ENCODE results near the gene LRBA.
"Not testable (repeated sequence)": the region's sequence is repeated elsewhere in the genome, so short reads cannot be mapped to it uniquely, and the experiment has no call there.

The LRBA gene

DNA sequence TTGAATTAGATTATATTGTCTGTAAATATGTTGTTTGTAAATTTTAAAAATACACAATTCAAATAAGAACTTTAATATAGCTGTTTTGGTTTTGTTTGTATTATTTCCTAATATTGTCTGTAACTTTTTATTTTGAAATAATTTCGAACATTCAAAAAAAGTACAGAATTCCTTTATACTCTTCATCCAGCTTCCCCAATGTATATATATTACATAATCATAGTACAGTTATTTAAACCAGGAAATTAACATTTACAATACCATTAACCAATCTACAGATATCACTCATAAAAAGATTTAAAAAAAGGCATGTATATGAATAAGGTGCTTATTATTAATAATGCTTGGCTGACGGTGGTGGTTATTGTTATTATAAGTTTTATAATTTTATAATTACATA lies 84.1 kb downstream of the LRBA start:
- Mint-ChIP-seq H3K27ac (no peak overlapping the region), H3K9me3 (no peaks in the 10 kb centered on the region), H3K4me1 (ENCODE audit: low read depth) (peaks cover 2% of the 10 kb centered on the region), H3K4me3 (no peak overlapping the region), H3K36me3 (ENCODE audit: low read depth) (peaks cover 11% of the 10 kb centered on the region), H3K27me3 (ENCODE audit: low read depth) (no peaks in the 10 kb centered on the region)

DNA sequence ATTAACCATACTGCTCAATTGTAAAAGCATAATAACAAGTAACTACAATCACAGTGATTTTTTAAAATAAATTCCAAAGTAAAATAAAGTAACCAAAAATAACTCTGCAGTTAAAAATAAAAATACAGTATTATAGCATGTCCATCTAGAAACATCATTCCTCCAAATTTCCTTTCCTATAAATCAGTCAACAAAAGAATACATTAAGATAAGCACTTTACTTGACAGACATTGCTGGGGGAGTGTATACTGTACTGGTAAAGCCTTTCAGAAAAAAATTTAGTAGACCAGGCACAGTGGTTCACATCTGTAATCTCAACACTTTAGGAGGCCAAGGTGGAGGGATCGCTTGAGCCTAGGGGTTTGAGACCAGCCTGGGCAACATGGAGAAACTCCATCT lies 91.1 kb downstream of the LRBA start:
- Mint-ChIP-seq H3K4me3 (no peak overlapping the region), H3K27me3 (ENCODE audit: low read depth) (no peaks in the 10 kb centered on the region), H3K9me3 (no peaks in the 10 kb centered on the region), H3K27ac (no peak overlapping the region), H3K36me3 (ENCODE audit: low read depth) (peaks cover 22% of the 10 kb centered on the region), H3K4me1 (ENCODE audit: low read depth) (peaks cover 2% of the 10 kb centered on the region)

DNA sequence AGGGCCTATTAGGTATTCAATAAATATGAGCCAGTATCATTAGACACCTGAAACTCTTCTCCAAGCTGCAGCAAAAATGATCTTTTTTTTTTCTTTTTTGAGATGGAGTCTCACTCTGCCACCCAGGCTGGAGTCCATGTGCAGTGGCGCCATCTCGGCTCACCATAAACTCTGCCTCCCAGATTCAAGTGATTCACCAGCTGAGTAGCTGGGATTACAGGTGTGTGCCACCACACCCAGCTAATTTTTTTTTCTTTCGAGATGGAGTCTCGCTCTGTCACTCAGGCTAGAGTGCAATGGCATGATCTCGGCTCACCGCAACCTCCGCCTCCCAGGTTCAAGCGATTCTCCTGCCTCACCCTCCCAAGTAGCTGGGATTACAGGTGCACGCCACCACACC lies 93.6 kb downstream of the LRBA start:
- not testable (repeated sequence) for H3K27ac Mint-ChIP-seq; H3K4me3 Mint-ChIP-seq; H3K4me1 Mint-ChIP-seq (ENCODE audit: low read depth); H3K9me3 Mint-ChIP-seq; H3K27me3 Mint-ChIP-seq (ENCODE audit: low read depth)
- peaks cover 22% of the 10 kb centered on the region for H3K36me3 Mint-ChIP-seq (ENCODE audit: low read depth)

DNA sequence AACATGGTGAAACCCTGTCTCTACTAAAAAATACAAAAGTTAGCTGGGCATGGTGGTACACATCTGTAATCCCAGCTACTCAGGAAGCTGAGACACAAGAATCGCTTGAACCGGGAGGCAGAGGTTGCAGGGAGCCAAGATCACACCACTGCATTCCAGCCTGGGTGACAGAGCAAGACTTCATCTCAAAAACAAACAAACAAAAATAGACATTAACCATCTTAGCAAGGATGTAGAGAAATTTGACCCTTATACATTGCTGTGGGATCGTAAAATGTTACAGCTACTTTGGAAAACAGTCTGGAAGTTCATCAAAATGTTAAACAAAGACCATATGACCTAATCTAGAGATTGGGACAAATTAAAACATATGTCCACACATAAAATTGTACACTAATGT lies 96.5 kb downstream of the LRBA start:
- peaks cover 30% of the 10 kb centered on the region for H3K36me3 Mint-ChIP-seq (ENCODE audit: low read depth)
- not testable (repeated sequence) for H3K27me3 Mint-ChIP-seq (ENCODE audit: low read depth); H3K27ac Mint-ChIP-seq; H3K9me3 Mint-ChIP-seq; H3K4me3 Mint-ChIP-seq; H3K4me1 Mint-ChIP-seq (ENCODE audit: low read depth)

DNA sequence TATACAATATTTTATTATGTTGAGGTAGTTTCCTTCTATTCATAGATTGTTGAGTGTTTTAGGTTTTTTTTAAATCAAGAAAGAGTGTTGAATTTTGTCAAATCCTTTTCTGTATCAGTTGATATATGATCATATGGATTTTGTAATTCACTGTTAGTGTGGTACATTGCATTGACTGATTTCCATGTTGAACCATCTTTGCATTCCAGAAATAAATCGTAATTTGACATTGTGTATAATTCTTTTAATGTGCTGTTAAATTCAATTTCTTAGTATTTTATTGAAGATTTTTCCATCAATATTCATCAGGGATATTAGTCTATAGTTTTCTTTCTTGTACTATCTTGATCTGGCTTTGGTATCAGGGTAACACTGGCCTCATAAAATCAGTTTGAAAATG lies 103.8 kb downstream of the LRBA start:
- no peak overlapping the region for H3K27ac Mint-ChIP-seq
- peaks cover 25% of the 10 kb centered on the region for H3K9me3 Mint-ChIP-seq
- peaks cover 65% of the 10 kb centered on the region for H3K36me3 Mint-ChIP-seq (ENCODE audit: low read depth)
- no peaks in the 10 kb centered on the region for H3K27me3 Mint-ChIP-seq (ENCODE audit: low read depth)
- peaks cover 11% of the 10 kb centered on the region for H3K4me1 Mint-ChIP-seq (ENCODE audit: low read depth)
- no peak overlapping the region for H3K4me3 Mint-ChIP-seq

DNA sequence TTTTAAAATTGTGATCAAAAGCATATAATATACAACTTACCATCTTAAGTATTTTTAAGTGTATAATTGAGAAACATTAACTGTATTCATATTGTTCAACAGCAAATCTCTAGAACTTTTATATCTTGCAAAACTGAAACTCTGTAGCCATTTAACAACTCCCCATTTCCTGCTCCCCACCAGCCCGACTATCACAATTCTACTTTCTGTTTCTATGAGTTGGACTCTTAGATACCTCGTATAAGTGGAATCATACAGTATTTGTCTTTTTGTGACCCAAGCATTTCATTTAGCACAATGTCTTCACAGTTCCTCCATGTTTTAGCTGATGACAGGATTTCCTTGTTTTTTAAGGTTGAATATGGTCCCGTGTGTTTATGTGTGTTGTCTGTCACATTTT lies 106.0 kb downstream of the LRBA start:
- Mint-ChIP-seq H3K27ac (peak overlapping the region; percentile 3), H3K36me3 (ENCODE audit: low read depth) (peaks cover 70% of the 10 kb centered on the region), H3K4me1 (ENCODE audit: low read depth) (peaks cover 11% of the 10 kb centered on the region), H3K4me3 (no peak overlapping the region), H3K27me3 (ENCODE audit: low read depth) (no peaks in the 10 kb centered on the region), H3K9me3 (peaks cover 25% of the 10 kb centered on the region)

DNA sequence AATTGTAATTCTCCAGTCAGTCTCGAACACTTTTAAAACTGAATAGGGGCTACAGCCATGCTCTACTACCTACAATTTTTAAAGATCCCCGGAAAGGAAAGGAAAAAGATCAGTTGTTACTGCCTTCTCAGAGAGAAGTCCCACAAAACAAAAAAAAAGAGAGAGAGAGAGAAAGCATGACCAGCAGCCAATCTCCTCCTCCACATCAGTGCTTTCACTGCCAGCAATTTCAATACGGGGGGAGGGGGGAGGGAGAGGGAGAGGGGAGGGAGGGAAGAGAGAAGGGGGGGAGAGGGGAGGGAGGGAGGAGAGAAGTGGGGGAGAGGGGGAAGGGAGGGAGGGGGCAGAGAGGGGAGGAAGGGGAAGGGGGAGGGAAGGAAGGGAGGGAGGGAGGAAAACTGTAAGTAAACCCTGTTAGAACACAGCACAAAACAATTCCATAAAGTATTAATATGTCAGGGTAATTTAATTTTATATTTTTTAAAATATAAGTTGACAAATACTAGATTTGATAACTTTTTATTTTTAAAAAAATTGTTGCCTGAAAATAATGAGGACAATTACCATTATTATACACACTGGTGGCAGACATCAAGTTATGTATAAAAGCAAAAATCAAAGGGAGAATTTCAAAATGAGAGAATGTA lies 108.0 kb downstream of the LRBA start:
- H3K9me3 Mint-ChIP-seq, result peaks cover 16% of the 10 kb centered on the region
- no peaks in the 10 kb centered on the region for H3K27me3 Mint-ChIP-seq (ENCODE audit: low read depth)
- peaks cover 16% of the 10 kb centered on the region for H3K4me1 Mint-ChIP-seq (ENCODE audit: low read depth)
- no peak overlapping the region for H3K4me3 Mint-ChIP-seq
- H3K27ac Mint-ChIP-seq, result no peak overlapping the region
- peaks cover 67% of the 10 kb centered on the region for H3K36me3 Mint-ChIP-seq (ENCODE audit: low read depth)

DNA sequence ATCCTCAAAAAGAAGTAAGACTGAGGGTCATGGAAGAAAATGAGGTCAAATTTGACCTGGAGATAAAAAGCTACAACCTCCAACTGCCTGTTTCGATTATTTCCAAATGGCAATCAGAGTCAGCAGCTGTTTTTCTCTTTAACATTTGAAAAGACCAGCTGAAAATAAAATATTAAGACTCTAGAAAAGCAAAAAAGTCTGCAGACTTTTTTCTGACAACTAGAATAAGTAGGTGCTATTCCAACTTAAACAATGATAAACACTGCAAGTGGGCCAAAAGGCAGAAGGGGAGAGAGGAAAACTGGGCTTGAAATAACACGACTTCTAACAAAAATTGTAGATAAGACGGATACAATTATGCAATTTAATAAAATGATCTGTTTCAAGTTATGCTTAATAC lies 110.4 kb downstream of the LRBA start:
- Mint-ChIP-seq H3K9me3 (peaks cover 4% of the 10 kb centered on the region), H3K36me3 (ENCODE audit: low read depth) (peaks cover 59% of the 10 kb centered on the region), H3K27me3 (ENCODE audit: low read depth) (no peaks in the 10 kb centered on the region), H3K4me1 (ENCODE audit: low read depth) (peaks cover 14% of the 10 kb centered on the region), H3K4me3 (no peak overlapping the region), H3K27ac (no peak overlapping the region)

DNA sequence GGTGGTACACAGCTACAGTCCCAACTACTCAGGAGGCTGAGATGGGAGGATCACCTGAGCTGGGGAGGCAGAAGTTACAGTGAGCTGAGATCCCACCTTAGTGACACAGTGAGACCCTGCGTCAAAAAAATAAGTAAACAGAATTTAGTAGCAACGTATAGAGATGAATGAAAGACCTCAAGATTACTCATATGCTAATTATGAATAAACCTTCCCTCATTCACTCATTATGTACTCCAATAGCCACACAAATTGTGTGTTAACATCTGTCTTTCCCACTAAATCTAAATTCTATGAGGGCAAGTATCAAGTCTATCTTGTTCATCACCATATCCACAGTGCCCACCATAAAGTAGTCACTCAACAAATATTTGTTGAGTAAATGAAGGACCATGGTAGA lies 111.5 kb downstream of the LRBA start:
- Mint-ChIP-seq H3K36me3 (ENCODE audit: low read depth) (peaks cover 58% of the 10 kb centered on the region), H3K4me3 (no peak overlapping the region), H3K27me3 (ENCODE audit: low read depth) (no peaks in the 10 kb centered on the region), H3K9me3 (peaks cover 4% of the 10 kb centered on the region), H3K27ac (no peak overlapping the region), H3K4me1 (ENCODE audit: low read depth) (peaks cover 8% of the 10 kb centered on the region)

DNA sequence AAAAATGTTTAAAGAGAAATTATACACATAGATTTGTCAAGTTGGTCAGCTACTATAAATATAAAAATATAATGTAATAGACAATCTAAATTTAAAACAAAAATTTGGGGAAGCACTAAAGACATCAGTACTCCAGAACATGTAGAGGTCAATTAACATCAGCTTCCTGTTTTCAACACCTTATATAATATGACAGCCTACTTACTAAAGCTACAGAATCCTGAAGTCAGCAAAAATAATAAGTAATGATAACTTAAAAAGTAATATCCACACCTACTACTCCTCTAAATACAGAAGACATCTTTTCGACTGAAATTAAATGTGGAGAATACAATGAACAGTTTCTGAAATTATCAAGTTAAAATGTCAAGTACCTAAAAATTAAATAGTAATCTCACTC lies 118.6 kb downstream of the LRBA start:
- no peaks in the 10 kb centered on the region for H3K9me3 Mint-ChIP-seq
- no peak overlapping the region for H3K4me3 Mint-ChIP-seq
- H3K27me3 Mint-ChIP-seq (ENCODE audit: low read depth), result no peaks in the 10 kb centered on the region
- peaks cover 38% of the 10 kb centered on the region for H3K36me3 Mint-ChIP-seq (ENCODE audit: low read depth)
- no peak overlapping the region for H3K27ac Mint-ChIP-seq
- H3K4me1 Mint-ChIP-seq (ENCODE audit: low read depth), result peaks cover 1% of the 10 kb centered on the region

DNA sequence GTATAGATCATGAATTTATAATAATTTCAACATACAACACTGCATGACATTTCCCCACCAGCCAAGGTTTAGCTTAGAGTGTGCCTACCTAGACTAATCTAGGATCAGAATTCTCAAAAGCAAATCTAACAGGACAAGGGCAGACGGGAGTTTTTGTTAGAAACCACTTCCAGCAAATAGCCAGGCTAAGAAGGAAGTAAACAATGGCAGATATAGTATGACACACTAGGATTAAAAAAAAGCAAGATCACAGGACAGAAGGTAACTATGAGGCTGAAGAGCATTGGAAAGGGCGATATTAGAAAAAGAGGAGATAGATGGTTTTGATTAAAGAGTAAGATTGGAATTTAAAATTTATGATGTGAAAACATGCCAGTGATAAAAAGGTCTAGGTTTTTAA lies 124.8 kb downstream of the LRBA start:
- Mint-ChIP-seq H3K4me1 (ENCODE audit: low read depth) (peaks cover 6% of the 10 kb centered on the region), H3K27me3 (ENCODE audit: low read depth) (no peaks in the 10 kb centered on the region), H3K4me3 (no peak overlapping the region), H3K27ac (no peak overlapping the region), H3K9me3 (no peaks in the 10 kb centered on the region), H3K36me3 (ENCODE audit: low read depth) (peaks cover 23% of the 10 kb centered on the region)

DNA sequence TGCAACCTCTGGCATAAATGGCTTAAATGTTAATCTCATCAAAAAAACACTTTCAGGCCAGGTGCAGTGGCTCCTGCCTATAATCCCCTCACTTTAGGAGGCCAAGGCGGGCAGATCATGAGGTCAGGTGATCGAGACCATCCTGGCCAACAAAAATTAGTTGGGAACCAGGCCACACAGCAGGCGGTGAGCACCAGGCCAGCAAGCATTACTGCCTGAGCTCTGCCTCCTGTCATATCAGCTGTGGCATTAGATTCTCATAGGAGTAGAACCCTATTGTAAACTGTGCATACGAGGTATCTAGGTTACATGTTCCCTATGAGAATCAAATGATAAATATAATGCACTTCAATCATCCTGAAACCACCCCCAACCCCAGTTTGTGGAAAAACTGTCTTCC lies 125.8 kb downstream of the LRBA start:
- Mint-ChIP-seq H3K9me3 (no peaks in the 10 kb centered on the region), H3K27me3 (ENCODE audit: low read depth) (no peaks in the 10 kb centered on the region), H3K4me1 (ENCODE audit: low read depth) (peaks cover 6% of the 10 kb centered on the region), H3K27ac (no peak overlapping the region), H3K4me3 (no peak overlapping the region), H3K36me3 (ENCODE audit: low read depth) (peaks cover 20% of the 10 kb centered on the region)

DNA sequence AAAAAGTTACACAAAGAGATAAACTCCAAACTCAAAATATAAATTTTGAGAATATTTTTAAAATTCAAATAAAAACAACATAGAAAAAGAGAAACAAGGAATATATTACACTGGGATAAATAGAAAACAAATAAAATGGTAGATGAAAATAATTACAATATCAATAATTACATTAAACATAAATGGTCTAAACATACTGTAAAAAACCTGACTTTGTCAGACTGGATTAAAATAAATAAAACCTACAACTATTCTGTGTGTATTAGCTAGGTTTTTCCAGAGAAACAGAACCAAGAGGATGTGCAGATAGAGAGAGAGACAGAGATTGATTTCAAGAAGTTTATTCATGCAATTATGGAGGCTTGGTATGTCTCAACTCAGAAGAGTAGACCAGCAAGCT lies 126.5 kb downstream of the LRBA start:
- Mint-ChIP-seq H3K9me3 (no peaks in the 10 kb centered on the region), H3K36me3 (ENCODE audit: low read depth) (peaks cover 20% of the 10 kb centered on the region), H3K4me3 (no peak overlapping the region), H3K4me1 (ENCODE audit: low read depth) (peaks cover 6% of the 10 kb centered on the region), H3K27ac (no peak overlapping the region), H3K27me3 (ENCODE audit: low read depth) (no peaks in the 10 kb centered on the region)

DNA sequence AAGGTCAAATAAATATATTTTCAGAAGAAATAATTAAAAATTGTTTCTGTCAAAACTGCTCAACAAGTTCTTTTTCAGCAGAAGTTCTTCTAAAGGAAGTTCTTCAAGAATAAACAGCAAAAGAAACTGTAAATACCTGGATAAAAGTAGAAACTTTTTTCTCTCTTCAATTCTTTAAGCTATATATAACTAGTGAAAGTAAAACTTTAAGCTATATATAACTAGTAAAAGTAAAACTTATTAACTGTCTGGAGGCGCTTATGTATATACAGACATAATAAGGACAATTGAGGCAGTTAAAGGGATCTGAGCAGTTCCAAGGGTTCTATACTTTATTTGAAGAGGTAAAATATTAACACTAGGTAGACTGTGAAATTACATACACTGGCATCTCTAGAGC lies 126.9 kb downstream of the LRBA start:
- no peaks in the 10 kb centered on the region for H3K9me3 Mint-ChIP-seq

DNA sequence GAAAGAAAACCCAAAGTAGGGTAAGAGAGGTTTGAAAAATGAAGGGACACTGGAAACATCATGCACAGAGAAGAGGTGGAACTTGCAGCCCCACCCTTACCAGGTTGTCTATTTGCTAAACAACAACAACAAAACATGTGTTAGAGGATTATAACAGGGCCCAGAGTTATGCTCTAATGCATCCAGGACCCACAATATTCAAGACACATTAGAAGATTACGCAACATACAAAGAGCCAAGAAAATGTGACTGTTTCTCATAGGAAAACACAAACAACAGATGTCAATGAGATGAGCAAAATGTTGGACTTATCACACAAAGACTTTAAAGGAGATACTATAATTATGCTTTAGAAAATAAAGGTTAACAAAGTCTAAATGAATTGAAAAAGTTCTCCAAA lies 128.5 kb downstream of the LRBA start:
- H3K27me3 Mint-ChIP-seq (ENCODE audit: low read depth), result no peaks in the 10 kb centered on the region
- H3K9me3 Mint-ChIP-seq, result no peaks in the 10 kb centered on the region
- no peak overlapping the region for H3K4me3 Mint-ChIP-seq
- H3K27ac Mint-ChIP-seq, result no peak overlapping the region
- peaks cover 15% of the 10 kb centered on the region for H3K36me3 Mint-ChIP-seq (ENCODE audit: low read depth)
- H3K4me1 Mint-ChIP-seq (ENCODE audit: low read depth), result peaks cover 6% of the 10 kb centered on the region

More for the DNA sequence above, 126.9 kb downstream of the LRBA start:
- H3K27ac Mint-ChIP-seq, result no peak overlapping the region
- H3K36me3 Mint-ChIP-seq (ENCODE audit: low read depth), result peaks cover 19% of the 10 kb centered on the region
- H3K4me1 Mint-ChIP-seq (ENCODE audit: low read depth), result peaks cover 6% of the 10 kb centered on the region
- no peaks in the 10 kb centered on the region for H3K27me3 Mint-ChIP-seq (ENCODE audit: low read depth)
- H3K4me3 Mint-ChIP-seq, result no peak overlapping the region

DNA sequence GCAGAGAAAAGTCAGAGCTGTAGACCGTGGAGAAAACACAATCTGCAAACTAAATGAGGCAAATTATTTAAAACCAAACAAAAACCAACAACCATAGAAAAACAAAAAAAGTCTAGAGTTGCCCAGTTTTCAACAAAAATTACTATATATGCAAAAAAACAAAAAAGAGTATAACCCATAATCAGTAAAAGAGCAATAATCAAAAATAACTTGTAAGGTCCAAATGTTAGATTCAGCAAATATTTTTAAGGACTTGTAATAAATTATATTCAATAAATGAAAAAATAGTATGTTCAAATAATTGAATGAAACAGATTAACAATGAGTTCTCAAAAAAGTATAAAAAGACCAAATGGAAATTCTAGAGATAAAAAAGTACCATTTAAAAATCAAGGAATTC lies 130.5 kb downstream of the LRBA start:
- H3K4me3 Mint-ChIP-seq, result no peak overlapping the region

More for the DNA sequence above, 130.5 kb downstream of the LRBA start:
- peaks cover 22% of the 10 kb centered on the region for H3K36me3 Mint-ChIP-seq (ENCODE audit: low read depth)
- peaks cover under 1% of the 10 kb centered on the region for H3K9me3 Mint-ChIP-seq
- peaks cover 3% of the 10 kb centered on the region for H3K4me1 Mint-ChIP-seq (ENCODE audit: low read depth)
- H3K27me3 Mint-ChIP-seq (ENCODE audit: low read depth), result no peaks in the 10 kb centered on the region
- H3K27ac Mint-ChIP-seq, result no peak overlapping the region

Data from T-helper 1 cell treated with Interleukin-12 subunit alpha and Interleukin-12 subunit beta and Interleukin-4 antibody, amounts not matched to agents 30 μg/mL and 1 μg/mL, for 36 hours (primary cell).